Naive thymus-derived CD4-positive, alpha-beta T cell (primary cell): Measurements from ENCODE around the gene UNC13B. TPM values are rescaled to one million over a fixed set of nuclear protein-coding genes. Genes with fewer than 3 reads are reported as not detected.

Experiments used
- ATAC-seq: fragments of 150-1000 bp; cut with Tn5 transposase; 2 replicates; pipeline ENCODE4 v1.10.0; 2021; ENCODE audit warnings: mild to moderate bottlenecking, moderate library complexity
- CTCF ChIA-PET: fragments of 350-600 bp; sonication (Branson Sonifier 250); formaldehyde crosslinking; loops from one replicate; lab custom pipeline; 2021; ENCODE audit warnings: antibody characterized with exemption; lab: Charles Lee
- POLR2A ChIA-PET: fragments of 350-600 bp; sonication (Branson Sonifier 250); formaldehyde crosslinking; loops from one replicate; lab custom pipeline; 2021; ENCODE audit warnings: antibody characterized with exemption, inconsistent platforms; lab: Charles Lee
- DNase-seq, 9 donors: peaks; one replicate each; pipeline versions ENCODE4 v3.0.0 to v3.0.0-alpha.2; 2020 to 2022; ENCODE audit warnings: mixed read lengths in 1 of 9
- H3K27ac ChIP-seq: one replicate; pipeline ENCODE4 v1.7.0; 2013; ENCODE audit warnings: mild to moderate bottlenecking, low read depth, low read length, moderate library complexity
- H3K27me3 ChIP-seq, 2 donors: one replicate each; pipeline ENCODE4 v1.7.0; 2013; ENCODE audit warnings: low read length in 2 of 2, mild to moderate bottlenecking in 2 of 2, moderate library complexity in 2 of 2; ENCODE audit not compliant: control insufficient read depth in 2 of 2, insufficient read depth in 2 of 2
- H3K36me3 ChIP-seq, 3 experiments: 1 replicate in 2 of 3; 2 replicates in 1 of 3; pipeline ENCODE4 v1.7.0; 2013; ENCODE audit warnings: low read length in 3 of 3, mild to moderate bottlenecking in 3 of 3, moderate library complexity in 1 of 3; ENCODE audit not compliant: insufficient read depth in 3 of 3, control insufficient read depth in 2 of 3
- H3K4me1 ChIP-seq, 2 donors: one replicate each; pipeline ENCODE4 v1.7.0; 2013; ENCODE audit warnings: low read length in 2 of 2, mild to moderate bottlenecking in 2 of 2, moderate library complexity in 1 of 2; ENCODE audit not compliant: control insufficient read depth in 2 of 2, insufficient read depth in 2 of 2
- H3K4me3 ChIP-seq: 2 replicates; pipeline ENCODE4 v1.7.0; 2013; ENCODE audit warnings: mild to moderate bottlenecking, low read length
- H3K9me3 ChIP-seq, 3 experiments: 1 replicate in 2 of 3; 2 replicates in 1 of 3; pipeline ENCODE4 v1.7.0; 2013; ENCODE audit warnings: low read length in 3 of 3; ENCODE audit not compliant: control insufficient read depth in 2 of 3
- H3K27ac Mint-ChIP-seq, 9 donors: one replicate each; pipeline ENCODE4 v1.8.0; 2020 to 2022; ENCODE audit warnings: mixed read lengths in 9 of 9, mild to moderate bottlenecking in 8 of 9, moderate library complexity in 5 of 9, inconsistent platforms in 2 of 9
- H3K27me3 Mint-ChIP-seq, 5 donors: one replicate each; pipeline ENCODE4 v1.8.0; 2021 to 2022; ENCODE audit warnings: mixed read lengths in 5 of 5, mild to moderate bottlenecking in 1 of 5
- H3K36me3 Mint-ChIP-seq, 5 donors: one replicate each; pipeline ENCODE4 v1.8.0; 2020 to 2022; ENCODE audit warnings: mixed read lengths in 5 of 5, mild to moderate bottlenecking in 3 of 5, inconsistent platforms in 1 of 5
- H3K4me1 Mint-ChIP-seq, 7 donors: one replicate each; pipeline ENCODE4 v1.8.0; 2020 to 2022; ENCODE audit warnings: mixed read lengths in 7 of 7, mild to moderate bottlenecking in 3 of 7, inconsistent platforms in 1 of 7
- H3K4me3 Mint-ChIP-seq, 10 donors: one replicate each; pipeline ENCODE4 v1.8.0; 2020 to 2022; ENCODE audit warnings: mild to moderate bottlenecking in 10 of 10, mixed read lengths in 10 of 10, moderate library complexity in 6 of 10, inconsistent platforms in 2 of 10
- H3K9me3 Mint-ChIP-seq, 11 donors: one replicate each; pipeline ENCODE4 v1.8.0; 2020 to 2022; ENCODE audit warnings: mixed read lengths in 11 of 11, mild to moderate bottlenecking in 4 of 11, inconsistent platforms in 1 of 11, moderate library complexity in 1 of 11
- intact Hi-C, 2 donors: fragments of 100-400 bp; cut with micrococcal nuclease; formaldehyde crosslinking; loops; one replicate each; pipeline ENCODE4 v1.15.1; 2023
- polyA plus RNA-seq, 2 donors: library from polyadenylated mRNA; unstranded; fragments of 300-500 nt; fragmentation: Illumina TruSeq; gene quantifications; one replicate each; pipeline ENCODE4 v1.2.3, GENCODE V29; 2021
- total RNA-seq, 6 experiments: library from RNA in 5 of 6; stranded (reverse) in 5 of 6; gene quantifications; 1 replicate in 5 of 6; 2 replicates in 1 of 6; pipeline ENCODE4 v1.2.3 and lab custom pipeline; 2021 to 2026

The UNC13B gene
- total and polyA plus RNA-seq, 7 experiments from 2014 or later: 0.21 to 1.6 (median 0.85) TPM

DNA sequence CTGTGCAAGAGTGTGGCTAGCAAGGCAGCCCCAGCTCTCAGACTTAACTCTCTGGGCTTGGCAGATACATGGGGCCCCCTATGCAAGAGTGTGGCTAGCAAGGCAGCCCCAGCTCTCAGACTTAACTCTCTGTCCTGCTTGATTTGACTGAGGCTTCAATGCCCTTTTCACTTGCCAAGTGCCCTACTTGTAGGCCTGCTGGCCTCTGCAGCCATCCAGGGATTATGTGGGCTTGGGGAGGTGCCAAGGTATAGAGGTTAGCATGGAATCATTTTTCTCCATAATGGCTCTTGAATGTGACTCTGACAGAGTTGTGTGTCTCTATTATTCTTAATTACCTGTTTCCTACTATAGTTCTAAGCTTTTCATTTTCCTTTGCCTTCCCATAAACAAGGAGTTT, 212.6 kb downstream of the UNC13B start:
- no peaks in the 10 kb centered on the region for H3K36me3 ChIP-seq
- no peak overlapping the region for H3K27ac ChIP-seq
- no peak for ATAC-seq
- H3K27me3 Mint-ChIP-seq: peaks cover 0 to 3% (median 0%) of the 10 kb centered on the region in 5 donors
- no peaks in the 10 kb centered on the region for H3K9me3 ChIP-seq
- H3K4me1 Mint-ChIP-seq: no peaks in the 10 kb centered on the region
- POLR2A ChIA-PET: no interaction called here
- no peak overlapping the region for H3K4me3 ChIP-seq
- H3K27ac Mint-ChIP-seq: no peak overlapping the region
- no peaks in the 10 kb centered on the region for H3K4me1 ChIP-seq
- H3K4me3 Mint-ChIP-seq: no peak overlapping the region
- H3K9me3 Mint-ChIP-seq: no peaks in the 10 kb centered on the region
- H3K36me3 Mint-ChIP-seq: peaks cover 0 to 8% (median 0%) of the 10 kb centered on the region in 5 donors
- DNase-seq: no peak
- intact Hi-C loops: no loop called here
- CTCF ChIA-PET: no interaction called here
- H3K27me3 ChIP-seq: no peaks in the 10 kb centered on the region

DNA sequence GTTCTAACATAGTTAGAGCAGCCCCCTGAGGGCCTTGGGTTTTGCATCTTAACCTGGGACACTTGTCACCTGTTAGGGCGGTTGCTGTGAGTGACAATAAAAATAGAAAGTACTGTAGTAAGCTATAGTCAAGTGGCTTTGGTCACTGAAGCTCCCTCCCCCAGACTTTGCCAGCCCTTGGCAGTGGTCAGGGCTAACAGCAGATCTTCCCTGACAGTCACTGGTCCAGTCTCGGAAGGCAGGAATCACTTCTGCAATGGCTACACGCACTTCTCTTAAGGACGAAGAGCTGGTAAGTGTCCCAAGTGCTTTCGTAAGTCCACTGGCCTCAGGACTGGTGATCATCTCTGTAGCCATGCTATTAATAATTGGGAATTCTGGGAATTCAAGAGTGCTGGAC, 213.1 kb downstream of the UNC13B start:
- H3K4me3 Mint-ChIP-seq: no peak overlapping the region
- DNase-seq (no peak), ATAC-seq (no peak)
- ChIA-PET CTCF (no interaction called here), POLR2A (no interaction called here)
- Histone ChIP-seq H3K27me3 (no peaks in the 10 kb centered on the region), H3K36me3 (no peaks in the 10 kb centered on the region), H3K27ac (no peak overlapping the region), H3K9me3 (no peaks in the 10 kb centered on the region), H3K4me1 (no peaks in the 10 kb centered on the region), H3K4me3 (no peak overlapping the region)
- peaks cover 0 to 3% (median 0%) of the 10 kb centered on the region in 5 donors for H3K27me3 Mint-ChIP-seq
- no peaks in the 10 kb centered on the region for H3K4me1 Mint-ChIP-seq
- H3K27ac Mint-ChIP-seq: no peak overlapping the region
- no peaks in the 10 kb centered on the region for H3K9me3 Mint-ChIP-seq
- peaks cover 0 to 8% (median 0%) of the 10 kb centered on the region in 5 donors for H3K36me3 Mint-ChIP-seq
- intact Hi-C loops: no loop called here

DNA sequence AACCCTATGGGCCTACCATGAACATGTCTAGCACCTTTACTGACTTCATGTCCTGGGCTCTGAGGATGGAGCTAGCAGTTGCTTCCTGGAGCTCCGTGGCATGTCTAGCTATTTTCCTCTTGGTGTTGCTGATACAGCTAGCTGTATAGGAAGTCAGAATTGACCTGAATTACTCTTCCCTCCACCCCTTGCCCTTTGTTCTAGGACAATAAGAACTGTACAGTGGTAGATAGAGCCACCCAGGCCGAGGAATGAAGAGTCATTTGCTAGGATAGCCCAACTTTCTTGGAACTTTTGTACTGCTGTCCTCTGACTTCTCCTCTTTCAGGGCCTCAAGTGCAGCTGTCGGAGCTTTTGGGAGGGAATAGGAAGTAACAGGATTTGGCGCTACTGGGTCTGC, 218.2 kb downstream of the UNC13B start:
- POLR2A ChIA-PET: no interaction called here
- Histone ChIP-seq H3K27me3 (no peaks in the 10 kb centered on the region), H3K9me3 (no peaks in the 10 kb centered on the region), H3K36me3 (no peaks in the 10 kb centered on the region), H3K4me1 (no peaks in the 10 kb centered on the region), H3K27ac (no peak overlapping the region), H3K4me3 (no peak overlapping the region)
- no peak for DNase-seq
- no peak overlapping the region for H3K27ac Mint-ChIP-seq
- H3K27me3 Mint-ChIP-seq: no peaks in the 10 kb centered on the region
- H3K9me3 Mint-ChIP-seq: no peaks in the 10 kb centered on the region
- H3K36me3 Mint-ChIP-seq: no peaks in the 10 kb centered on the region
- H3K4me3 Mint-ChIP-seq: no peak overlapping the region
- CTCF ChIA-PET: interaction anchor here (0.7 kb wide), 1 partner anchor 1596 kb away, joined by 4 read pairs; no protein-coding TSS in a partner anchor
- H3K4me1 Mint-ChIP-seq: no peaks in the 10 kb centered on the region
- ATAC-seq: no peak
- intact Hi-C loops: no loop called here

DNA sequence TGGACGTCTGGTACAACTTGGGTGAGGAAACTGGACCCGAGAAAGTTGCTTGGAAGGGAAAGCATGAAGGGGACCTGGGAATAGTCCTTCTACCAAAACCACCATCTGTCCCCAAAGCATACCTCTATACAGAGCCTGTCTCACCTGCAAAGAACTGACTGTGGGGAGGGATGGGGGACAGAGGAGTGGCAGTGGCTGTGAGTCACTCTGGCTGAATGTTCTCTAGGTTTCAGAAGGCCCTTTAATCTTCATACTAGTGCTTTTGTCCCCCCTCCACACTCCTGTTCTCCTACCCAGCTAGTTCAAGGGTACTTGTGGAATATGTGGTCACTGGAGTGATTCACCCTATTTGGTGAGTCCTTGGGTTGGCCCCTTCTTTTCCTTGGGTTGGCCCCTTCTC, 218.8 kb downstream of the UNC13B start:
- no peaks in the 10 kb centered on the region for H3K4me1 Mint-ChIP-seq

DNA sequence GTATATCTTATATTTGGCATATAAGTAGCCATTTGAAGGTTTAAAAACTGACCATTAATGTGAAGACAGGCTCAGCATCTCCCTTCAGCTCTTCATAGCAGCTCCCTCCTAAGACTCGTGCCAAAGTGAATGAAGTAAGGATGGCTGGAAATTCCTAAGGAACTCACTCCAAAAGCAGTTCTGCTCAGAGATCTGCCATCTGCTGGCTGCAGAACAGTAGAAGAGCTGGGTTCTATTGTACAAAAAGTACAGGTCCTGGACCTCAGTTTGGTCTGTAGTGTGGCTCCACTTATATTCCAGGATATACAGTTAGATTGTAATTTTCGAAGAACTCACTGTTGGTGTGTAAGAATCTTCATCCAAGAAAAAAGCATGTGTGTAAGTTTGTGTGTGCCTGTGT, 223.2 kb downstream of the UNC13B start:
- intact Hi-C loops: loop anchor here in 1 of 2 donors (2.0 kb wide), 1 partner anchor 268 kb away; no protein-coding TSS in a partner anchor
- ChIA-PET CTCF (no interaction called here), POLR2A (no interaction called here)
- Histone ChIP-seq H3K36me3 (no peaks in the 10 kb centered on the region), H3K9me3 (no peaks in the 10 kb centered on the region), H3K4me3 (no peak overlapping the region), H3K4me1 (no peaks in the 10 kb centered on the region), H3K27me3 (no peaks in the 10 kb centered on the region), H3K27ac (no peak overlapping the region)
- Mint-ChIP-seq H3K36me3 (no peaks in the 10 kb centered on the region), H3K4me1 (no peaks in the 10 kb centered on the region), H3K4me3 (no peak overlapping the region), H3K27ac (no peak overlapping the region), H3K27me3 (peaks cover 0 to 8% (median 0%) of the 10 kb centered on the region in 5 donors), H3K9me3 (no peaks in the 10 kb centered on the region)
- ATAC-seq (no peak), DNase-seq (no peak)

More for the DNA sequence above, 218.8 kb downstream of the UNC13B start:
- CTCF ChIA-PET: no interaction called here
- no peak overlapping the region for H3K4me3 ChIP-seq
- Mint-ChIP-seq H3K27me3 (peaks cover 0 to 3% (median 0%) of the 10 kb centered on the region in 5 donors), H3K4me3 (no peak overlapping the region), H3K36me3 (no peaks in the 10 kb centered on the region), H3K27ac (no peak overlapping the region), H3K9me3 (no peaks in the 10 kb centered on the region)
- DNase-seq (no peak), ATAC-seq (no peak)
- no peaks in the 10 kb centered on the region for H3K9me3 ChIP-seq
- intact Hi-C loops: no loop called here
- POLR2A ChIA-PET: no interaction called here
- no peak overlapping the region for H3K27ac ChIP-seq
- H3K27me3 ChIP-seq: no peaks in the 10 kb centered on the region
- no peaks in the 10 kb centered on the region for H3K36me3 ChIP-seq
- no peaks in the 10 kb centered on the region for H3K4me1 ChIP-seq

DNA sequence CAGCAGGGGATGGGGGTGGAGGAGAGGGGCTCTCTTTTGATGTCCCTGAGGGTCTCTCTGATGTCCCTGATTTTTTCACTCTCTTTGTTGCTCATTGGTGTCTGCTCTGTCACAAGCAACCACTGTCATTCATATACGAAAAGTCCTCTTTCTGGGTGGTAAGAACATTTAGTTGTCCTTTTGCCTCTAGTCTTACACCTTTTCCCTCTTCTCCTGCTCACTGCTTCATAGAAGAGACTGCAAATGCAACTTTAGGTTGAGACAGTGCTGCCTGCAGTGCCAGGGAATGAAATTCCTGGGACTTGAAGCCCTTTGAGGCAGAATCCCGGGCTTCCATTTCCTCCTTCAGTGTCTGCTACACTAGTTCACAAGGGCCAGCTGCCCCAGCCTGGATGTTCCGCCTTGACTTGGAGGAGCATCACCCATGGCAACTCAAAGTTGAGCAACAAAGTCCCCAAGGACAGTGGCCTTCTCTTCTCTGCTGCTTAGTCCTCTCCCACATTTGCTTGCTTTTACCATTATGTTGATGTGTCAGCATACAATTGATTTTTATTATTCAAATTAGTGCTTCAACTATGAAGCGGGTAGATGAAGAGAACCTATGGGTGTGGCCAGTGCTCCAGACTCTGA, 233.4 kb downstream of the UNC13B start:
- Mint-ChIP-seq H3K27ac (no peak overlapping the region), H3K4me3 (no peak overlapping the region), H3K27me3 (peaks cover 0 to 9% (median 4%) of the 10 kb centered on the region in 5 donors), H3K36me3 (peaks cover 0 to 3% (median 0%) of the 10 kb centered on the region in 5 donors), H3K9me3 (no peaks in the 10 kb centered on the region), H3K4me1 (peaks cover 0 to 2% (median 0%) of the 10 kb centered on the region in 7 donors)
- no peak overlapping the region for H3K4me3 ChIP-seq
- no peaks in the 10 kb centered on the region for H3K27me3 ChIP-seq
- intact Hi-C loops: no loop called here
- ChIA-PET POLR2A (no interaction called here), CTCF (no interaction called here)
- H3K9me3 ChIP-seq: no peaks in the 10 kb centered on the region
- H3K27ac ChIP-seq: no peak overlapping the region
- DNase-seq (no peak), ATAC-seq (no peak)
- H3K4me1 ChIP-seq: no peaks in the 10 kb centered on the region
- no peaks in the 10 kb centered on the region for H3K36me3 ChIP-seq

DNA sequence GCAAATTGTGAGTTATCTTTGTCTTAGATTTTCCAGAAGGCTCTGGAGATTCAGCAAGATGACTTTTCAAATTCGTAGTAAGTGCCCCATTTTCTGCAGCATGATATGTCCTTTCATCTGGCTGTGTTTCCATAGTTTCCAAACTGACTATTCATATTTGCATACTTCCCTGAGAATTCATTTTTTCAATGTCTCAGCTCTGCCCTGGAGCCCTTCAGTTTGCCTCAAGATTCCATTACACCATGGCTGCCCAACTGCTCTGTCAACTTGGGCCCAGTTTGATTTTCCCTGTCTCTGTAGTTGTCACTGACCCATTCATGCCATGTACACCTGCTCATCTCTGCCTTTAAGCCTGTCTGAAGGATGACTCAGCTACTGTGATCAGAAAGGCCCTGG, 233.9 kb downstream of the UNC13B start:
- H3K36me3 Mint-ChIP-seq: no peaks in the 10 kb centered on the region
- no peak overlapping the region for H3K4me3 Mint-ChIP-seq
- Histone ChIP-seq H3K36me3 (no peaks in the 10 kb centered on the region), H3K4me1 (no peaks in the 10 kb centered on the region), H3K4me3 (no peak overlapping the region), H3K27me3 (no peaks in the 10 kb centered on the region), H3K27ac (no peak overlapping the region), H3K9me3 (no peaks in the 10 kb centered on the region)
- intact Hi-C loops: no loop called here
- DNase-seq: no peak
- no peaks in the 10 kb centered on the region for H3K9me3 Mint-ChIP-seq
- POLR2A ChIA-PET: no interaction called here
- no peak for ATAC-seq
- no peak overlapping the region for H3K27ac Mint-ChIP-seq
- H3K27me3 Mint-ChIP-seq: peaks cover 0 to 9% (median 3%) of the 10 kb centered on the region in 5 donors
- H3K4me1 Mint-ChIP-seq: peaks cover 0 to 2% (median 0%) of the 10 kb centered on the region in 7 donors
- CTCF ChIA-PET: no interaction called here
